HepG2 (cell line): Measurements from ENCODE around the gene HPD. TPM values are rescaled to one million over a fixed set of nuclear protein-coding genes. Genes with fewer than 3 reads are reported as not detected.

Experiments
- ARHGAP35 ChIP-seq: sonication (generic); formaldehyde crosslinking; IDR thresholded peaks from 2 replicates; pipeline ENCODE4 v1.9.0; 2022; ENCODE audit warnings: mild to moderate bottlenecking, inconsistent platforms, moderate library complexity, missing genetic modification reagents, borderline replicate concordance
- CBX5 ChIP-seq: sonication (generic); formaldehyde crosslinking; IDR thresholded peaks from 2 replicates; pipeline ENCODE4 v1.4.0; 2020; ENCODE audit warnings: missing genetic modification reagents, borderline replicate concordance
- GABPA ChIP-seq, 2 experiments: IDR thresholded peaks; 2 replicates each; pipeline ENCODE4 v1.6.1; 2011 to 2016; ENCODE audit warnings: low read depth in 2 of 2, low read length in 1 of 2, missing biosample characterization in 1 of 2, missing genetic modification characterization in 1 of 2
- GABPB1 ChIP-seq: IDR thresholded peaks from 2 replicates; pipeline ENCODE4 v1.6.1; 2016; ENCODE audit warnings: mild to moderate bottlenecking, missing genetic modification reagents, moderate library complexity, missing compliant biosample characterization
- HNF4A ChIP-seq: sonication (generic); formaldehyde crosslinking; IDR thresholded peaks from 2 replicates; pipeline ENCODE4 v1.4.0; 2020; ENCODE audit warnings: missing genetic modification reagents
- HNRNPLL ChIP-seq: fragments of 200-400 bp; formaldehyde crosslinking; IDR thresholded peaks from 2 replicates; pipeline ENCODE4 v1.6.1; 2017; ENCODE audit warnings: mild to moderate bottlenecking, low read depth, low read length; ENCODE audit not compliant: poor library complexity, severe bottlenecking
- KLF16 ChIP-seq, 2 experiments: sonication (generic) in 1 of 2; formaldehyde crosslinking in 1 of 2; IDR thresholded peaks; 2 replicates each; pipeline versions ENCODE4 v1.6.1 to v1.8.0; 2016 to 2023; ENCODE audit warnings: missing genetic modification reagents in 2 of 2, missing compliant biosample characterization in 1 of 2
- NCOR1 ChIP-seq: fragments of 200-600 bp; sonication (generic); IDR thresholded peaks from 2 replicates; pipeline ENCODE4 v1.7.0; 2017; ENCODE audit warnings: antibody characterized with exemption, low read length, borderline replicate concordance
- NFYB ChIP-seq: sonication (generic); formaldehyde crosslinking; IDR thresholded peaks from 2 replicates; pipeline ENCODE4 v1.4.0; 2020; ENCODE audit warnings: missing genetic modification reagents
- NR2C2 ChIP-seq: sonication (generic); formaldehyde crosslinking; IDR thresholded peaks from 2 replicates; pipeline ENCODE4 v1.4.0; 2020; ENCODE audit warnings: missing genetic modification reagents, mild to moderate bottlenecking, moderate library complexity, borderline replicate concordance
- ONECUT2 ChIP-seq: sonication (generic); formaldehyde crosslinking; IDR thresholded peaks from 2 replicates; pipeline ENCODE4 v1.4.0; 2020; ENCODE audit warnings: missing genetic modification reagents
- RBM39 ChIP-seq: fragments of 200-400 bp; formaldehyde crosslinking; IDR thresholded peaks from one replicate; pipeline ENCODE4 v1.6.1; 2018; ENCODE audit warnings: antibody characterized with exemption, mild to moderate bottlenecking, low read depth, low read length; ENCODE audit not compliant: poor library complexity, severe bottlenecking
- RFXANK ChIP-seq: IDR thresholded peaks from 2 replicates; pipeline ENCODE4 v1.6.1; 2016
- SP2 ChIP-seq: sonication (generic); formaldehyde crosslinking; IDR thresholded peaks from 2 replicates; pipeline ENCODE4 v1.5.1; 2020; ENCODE audit warnings: mild to moderate bottlenecking, missing genetic modification reagents
- ZBTB20 ChIP-seq: sonication (generic); formaldehyde crosslinking; IDR thresholded peaks from 2 replicates; pipeline ENCODE4 v1.8.1; 2023; ENCODE audit warnings: missing genetic modification reagents, low read depth, mild to moderate bottlenecking, borderline replicate concordance
- polyA plus RNA-seq, 8 experiments: library from polyadenylated mRNA; depleted of rRNA in 3 of 8; stranded (reverse) in 7 of 8; unstranded in 1 of 8; fragments of >200 nt; fragmentation: Illumina TruSeq in 4 of 8; extraction: Trizol in 4 of 8; gene quantifications; 2 replicates each; pipeline versions ENCODE4 v1.2.1 to v1.2.3, GENCODE V29; 2011 to 2016; ENCODE audit warnings: low read depth in 4 of 8, missing spikeins in 1 of 8, mixed read lengths in 1 of 8; ENCODE audit not compliant: insufficient read depth in 1 of 8
- total RNA-seq, 5 experiments: library from RNA; depleted of rRNA; stranded (reverse); fragments of >200 nt; fragmentation: Illumina TruSeq; extraction: Trizol; gene quantifications; 2 replicates each; pipeline ENCODE4 v1.2.3, GENCODE V29; 2016; ENCODE audit warnings: low read depth in 1 of 5
- TF ChIP-seq, protein P1 (sequence below): sonication (generic); formaldehyde crosslinking; IDR thresholded peaks from 2 replicates; pipeline ENCODE4 v1.4.0; 2020; ENCODE audit warnings: mild to moderate bottlenecking, missing genetic modification reagents, borderline replicate concordance
- TF ChIP-seq, protein P2 (sequence below): sonication (generic); formaldehyde crosslinking; IDR thresholded peaks from 2 replicates; pipeline ENCODE4 v1.4.0; 2020; ENCODE audit warnings: mild to moderate bottlenecking, low read depth, missing genetic modification reagents
- TF ChIP-seq, protein P3 (sequence below): IDR thresholded peaks from 2 replicates; pipeline ENCODE4 v1.6.1; 2012; ENCODE audit warnings: low read length, improper control_type of control experiment

Gene HPD
- total and polyA plus RNA-seq, 2 of the 13 experiments (the other 11 are each of a cell fraction or from before 2014, with no cell fraction given), result 120 to 195 TPM

DNA sequence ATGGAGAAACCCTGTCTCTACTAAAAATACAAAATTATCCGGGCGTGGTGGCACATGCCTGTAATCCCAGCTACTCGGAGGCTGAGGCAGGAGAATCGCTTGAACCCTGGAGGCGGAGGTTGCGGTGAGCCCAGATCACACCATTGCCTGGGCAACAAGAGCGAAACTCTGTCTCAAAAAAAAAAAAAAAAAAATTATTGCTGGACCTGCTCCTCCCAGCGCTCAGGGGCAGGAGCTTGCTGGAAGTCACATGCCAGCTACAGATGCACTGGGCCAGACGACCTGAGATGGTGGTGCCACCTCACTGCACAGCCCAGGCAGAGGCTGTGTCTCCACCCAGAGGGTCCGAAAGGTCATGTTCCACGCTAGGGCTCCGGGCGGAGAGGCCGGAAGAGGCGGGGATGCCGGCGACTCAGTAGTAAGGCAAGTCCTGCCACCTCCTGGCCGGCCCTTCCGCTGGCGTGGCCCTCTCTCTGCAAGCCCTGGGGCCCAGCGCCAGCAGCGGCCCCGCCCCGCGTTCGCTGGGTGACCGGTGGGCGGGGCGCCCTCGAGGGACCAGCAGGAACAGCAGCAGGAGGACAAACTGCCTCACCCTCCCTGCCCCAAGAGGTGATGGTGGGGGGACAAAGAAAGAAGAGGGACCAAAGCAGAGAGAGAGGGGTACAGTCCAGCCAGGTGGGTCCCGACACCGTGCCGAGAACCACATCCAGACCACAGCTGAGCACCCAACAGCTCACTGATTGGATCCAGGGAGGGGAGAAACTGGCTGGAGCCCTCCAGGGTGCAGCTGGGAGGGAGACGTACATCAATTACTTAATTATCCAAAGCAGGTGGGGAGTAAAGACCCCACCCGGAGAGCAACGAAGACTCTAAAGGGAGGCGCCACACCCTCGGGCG lies 61.6 kb downstream of the HPD start (continued):
- TF ChIP-seq CBX5, result peak; percentile 70; the same call in 1 of the 2 replicates
- TF ChIP-seq, protein P1, sequence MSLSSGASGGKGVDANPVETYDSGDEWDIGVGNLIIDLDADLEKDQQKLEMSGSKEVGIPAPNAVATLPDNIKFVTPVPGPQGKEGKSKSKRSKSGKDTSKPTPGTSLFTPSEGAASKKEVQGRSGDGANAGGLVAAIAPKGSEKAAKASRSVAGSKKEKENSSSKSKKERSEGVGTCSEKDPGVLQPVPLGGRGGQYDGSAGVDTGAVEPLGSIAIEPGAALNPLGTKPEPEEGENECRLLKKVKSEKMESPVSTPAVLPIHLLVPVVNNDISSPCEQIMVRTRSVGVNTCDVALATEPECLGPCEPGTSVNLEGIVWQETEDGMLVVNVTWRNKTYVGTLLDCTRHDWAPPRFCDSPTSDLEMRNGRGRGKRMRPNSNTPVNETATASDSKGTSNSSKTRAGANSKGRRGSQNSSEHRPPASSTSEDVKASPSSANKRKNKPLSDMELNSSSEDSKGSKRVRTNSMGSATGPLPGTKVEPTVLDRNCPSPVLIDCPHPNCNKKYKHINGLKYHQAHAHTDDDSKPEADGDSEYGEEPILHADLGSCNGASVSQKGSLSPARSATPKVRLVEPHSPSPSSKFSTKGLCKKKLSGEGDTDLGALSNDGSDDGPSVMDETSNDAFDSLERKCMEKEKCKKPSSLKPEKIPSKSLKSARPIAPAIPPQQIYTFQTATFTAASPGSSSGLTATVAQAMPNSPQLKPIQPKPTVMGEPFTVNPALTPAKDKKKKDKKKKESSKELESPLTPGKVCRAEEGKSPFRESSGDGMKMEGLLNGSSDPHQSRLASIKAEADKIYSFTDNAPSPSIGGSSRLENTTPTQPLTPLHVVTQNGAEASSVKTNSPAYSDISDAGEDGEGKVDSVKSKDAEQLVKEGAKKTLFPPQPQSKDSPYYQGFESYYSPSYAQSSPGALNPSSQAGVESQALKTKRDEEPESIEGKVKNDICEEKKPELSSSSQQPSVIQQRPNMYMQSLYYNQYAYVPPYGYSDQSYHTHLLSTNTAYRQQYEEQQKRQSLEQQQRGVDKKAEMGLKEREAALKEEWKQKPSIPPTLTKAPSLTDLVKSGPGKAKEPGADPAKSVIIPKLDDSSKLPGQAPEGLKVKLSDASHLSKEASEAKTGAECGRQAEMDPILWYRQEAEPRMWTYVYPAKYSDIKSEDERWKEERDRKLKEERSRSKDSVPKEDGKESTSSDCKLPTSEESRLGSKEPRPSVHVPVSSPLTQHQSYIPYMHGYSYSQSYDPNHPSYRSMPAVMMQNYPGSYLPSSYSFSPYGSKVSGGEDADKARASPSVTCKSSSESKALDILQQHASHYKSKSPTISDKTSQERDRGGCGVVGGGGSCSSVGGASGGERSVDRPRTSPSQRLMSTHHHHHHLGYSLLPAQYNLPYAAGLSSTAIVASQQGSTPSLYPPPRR (CRISPR knock-in tag), result peak; percentile 78
- no peak for TF ChIP-seq ONECUT2 (CRISPR knock-in tag)
- peak; percentile 7; the same call in 1 of the 2 replicates for TF ChIP-seq ZBTB20 (CRISPR knock-in tag)
- TF ChIP-seq RBM39, result no peak
- TF ChIP-seq HNRNPLL, result peak; percentile 89
- TF ChIP-seq NFYB (CRISPR knock-in tag), result peak; percentile 73
- TF ChIP-seq GABPB1, result peak; percentile 95
- peak in 1 of 2 experiments; percentile 93; a peak in 2 of 4 replicates for TF ChIP-seq KLF16 (CRISPR knock-in tag; IDR thresholded peaks at IDR 0.05)
- TF ChIP-seq, protein P2, sequence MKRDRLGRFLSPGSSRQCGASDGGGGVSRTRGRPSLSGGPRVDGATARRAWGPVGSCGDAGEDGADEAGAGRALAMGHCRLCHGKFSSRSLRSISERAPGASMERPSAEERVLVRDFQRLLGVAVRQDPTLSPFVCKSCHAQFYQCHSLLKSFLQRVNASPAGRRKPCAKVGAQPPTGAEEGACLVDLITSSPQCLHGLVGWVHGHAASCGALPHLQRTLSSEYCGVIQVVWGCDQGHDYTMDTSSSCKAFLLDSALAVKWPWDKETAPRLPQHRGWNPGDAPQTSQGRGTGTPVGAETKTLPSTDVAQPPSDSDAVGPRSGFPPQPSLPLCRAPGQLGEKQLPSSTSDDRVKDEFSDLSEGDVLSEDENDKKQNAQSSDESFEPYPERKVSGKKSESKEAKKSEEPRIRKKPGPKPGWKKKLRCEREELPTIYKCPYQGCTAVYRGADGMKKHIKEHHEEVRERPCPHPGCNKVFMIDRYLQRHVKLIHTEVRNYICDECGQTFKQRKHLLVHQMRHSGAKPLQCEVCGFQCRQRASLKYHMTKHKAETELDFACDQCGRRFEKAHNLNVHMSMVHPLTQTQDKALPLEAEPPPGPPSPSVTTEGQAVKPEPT, result peak; percentile 63; the same call in 1 of the 2 replicates
- peak; percentile 36; the same call in 1 of the 2 replicates for TF ChIP-seq RFXANK
- TF ChIP-seq GABPA (IDR thresholded peaks at IDR 0.05; ENCODE audit: low read depth, low read length), result no peak
- TF ChIP-seq GABPA (CRISPR knock-in tag; IDR thresholded peaks at IDR 0.05; ENCODE audit: low read depth), result peak; percentile 91
- TF ChIP-seq SP2 (CRISPR knock-in tag), result peak; percentile 78
- TF ChIP-seq HNF4A (CRISPR knock-in tag), result peak; percentile 92
- no peak for TF ChIP-seq ARHGAP35 (CRISPR knock-in tag)
- TF ChIP-seq NR2C2 (CRISPR knock-in tag), result peak; percentile 85
- peak; percentile 48; the same call in 1 of the 2 replicates for TF ChIP-seq NCOR1
- TF ChIP-seq, protein P3, sequence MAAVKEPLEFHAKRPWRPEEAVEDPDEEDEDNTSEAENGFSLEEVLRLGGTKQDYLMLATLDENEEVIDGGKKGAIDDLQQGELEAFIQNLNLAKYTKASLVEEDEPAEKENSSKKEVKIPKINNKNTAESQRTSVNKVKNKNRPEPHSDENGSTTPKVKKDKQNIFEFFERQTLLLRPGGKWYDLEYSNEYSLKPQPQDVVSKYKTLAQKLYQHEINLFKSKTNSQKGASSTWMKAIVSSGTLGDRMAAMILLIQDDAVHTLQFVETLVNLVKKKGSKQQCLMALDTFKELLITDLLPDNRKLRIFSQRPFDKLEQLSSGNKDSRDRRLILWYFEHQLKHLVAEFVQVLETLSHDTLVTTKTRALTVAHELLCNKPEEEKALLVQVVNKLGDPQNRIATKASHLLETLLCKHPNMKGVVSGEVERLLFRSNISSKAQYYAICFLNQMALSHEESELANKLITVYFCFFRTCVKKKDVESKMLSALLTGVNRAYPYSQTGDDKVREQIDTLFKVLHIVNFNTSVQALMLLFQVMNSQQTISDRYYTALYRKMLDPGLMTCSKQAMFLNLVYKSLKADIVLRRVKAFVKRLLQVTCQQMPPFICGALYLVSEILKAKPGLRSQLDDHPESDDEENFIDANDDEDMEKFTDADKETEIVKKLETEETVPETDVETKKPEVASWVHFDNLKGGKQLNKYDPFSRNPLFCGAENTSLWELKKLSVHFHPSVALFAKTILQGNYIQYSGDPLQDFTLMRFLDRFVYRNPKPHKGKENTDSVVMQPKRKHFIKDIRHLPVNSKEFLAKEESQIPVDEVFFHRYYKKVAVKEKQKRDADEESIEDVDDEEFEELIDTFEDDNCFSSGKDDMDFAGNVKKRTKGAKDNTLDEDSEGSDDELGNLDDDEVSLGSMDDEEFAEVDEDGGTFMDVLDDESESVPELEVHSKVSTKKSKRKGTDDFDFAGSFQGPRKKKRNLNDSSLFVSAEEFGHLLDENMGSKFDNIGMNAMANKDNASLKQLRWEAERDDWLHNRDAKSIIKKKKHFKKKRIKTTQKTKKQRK, result no peak
